T-helper 1 cell treated with Interleukin-12 subunit alpha and Interleukin-12 subunit beta and Interleukin-4 antibody, amounts not matched to agents 30 ng/mL and 1 ng/mL, for 36 hours (primary cell): Measurements from ENCODE around the gene PTPRN2. TPM values are rescaled to one million over a fixed set of nuclear protein-coding genes. Genes with fewer than 3 reads are reported as not detected.

Experiments used
- intact Hi-C: fragments of 100-400 bp; cut with micrococcal nuclease; formaldehyde crosslinking; loops from one replicate; pipeline ENCODE4 v1.15.1; 2024
- total RNA-seq: library from RNA; stranded (reverse); gene quantifications from 2 replicates; pipeline ENCODE4 v1.2.3, GENCODE V29; 2022

PTPRN2 gene
- total RNA-seq, 1 donor from 2014 or later, result 2.9 TPM

GRCh38 chr7:157612664-157613561 lies 974.7 kb downstream of the PTPRN2 start:
- intact Hi-C loops, result loop anchor here (2.0 to 5.0 kb wide), 3 partner anchors 44 to 180 kb away; no protein-coding TSS in a partner anchor

- intact Hi-C loops, result loop anchor here (2.0 to 5.0 kb wide), 3 partner anchors 43 to 179 kb away; no protein-coding TSS in a partner anchor
These were observed 975.5 kb downstream of the PTPRN2 start for GRCh38 chr7:157612009-157612663.

GRCh38 chr7:157611341-157611740 lies 976.3 kb downstream of the PTPRN2 start:
- intact Hi-C loops, result loop anchor here (5.0 kb wide), 1 partner anchor 119 kb away; no protein-coding TSS in a partner anchor

- intact Hi-C loops, result loop anchor here (5.0 kb wide), 1 partner anchor 118 kb away; no protein-coding TSS in a partner anchor
These were observed 976.8 kb downstream of the PTPRN2 start for GRCh38 chr7:157610671-157611295.

GRCh38 chr7:157609932-157610640 lies 977.5 kb downstream of the PTPRN2 start:
- intact Hi-C loops, result loop anchor here (5.0 kb wide), 1 partner anchor 118 kb away; no protein-coding TSS in a partner anchor

- intact Hi-C loops, result no loop called here
These were observed 978.1 kb downstream of the PTPRN2 start for GRCh38 chr7:157609516-157609915.

GRCh38 chr7:157607218-157607617 lies 980.4 kb downstream of the PTPRN2 start:
- intact Hi-C loops, result no loop called here

- intact Hi-C loops, result no loop called here
These were observed 981.5 kb downstream of the PTPRN2 start for GRCh38 chr7:157606140-157606539.

- intact Hi-C loops, result no loop called here
These were observed 982.0 kb downstream of the PTPRN2 start for GRCh38 chr7:157605638-157606037.

GRCh38 chr7:157604661-157605381 lies 982.8 kb downstream of the PTPRN2 start:
- intact Hi-C loops, result no loop called here

GRCh38 chr7:157603716-157604115 lies 983.9 kb downstream of the PTPRN2 start:
- intact Hi-C loops, result no loop called here

GRCh38 chr7:157603005-157603404 lies 984.6 kb downstream of the PTPRN2 start:
- intact Hi-C loops, result no loop called here

GRCh38 chr7:157602581-157602980 lies 985.0 kb downstream of the PTPRN2 start:
- intact Hi-C loops, result no loop called here

- intact Hi-C loops, result no loop called here
These were observed 985.5 kb downstream of the PTPRN2 start for GRCh38 chr7:157602156-157602555.

GRCh38 chr7:157601530-157601929 lies 986.1 kb downstream of the PTPRN2 start:
- intact Hi-C loops, result no loop called here

- intact Hi-C loops, result no loop called here
These were observed 988.1 kb downstream of the PTPRN2 start for GRCh38 chr7:157599491-157599890.

GRCh38 chr7:157597562-157597961 lies 990.1 kb downstream of the PTPRN2 start:
- intact Hi-C loops, result no loop called here

GRCh38 chr7:157596881-157597280 lies 990.7 kb downstream of the PTPRN2 start:
- intact Hi-C loops, result no loop called here

- intact Hi-C loops, result no loop called here
These were observed 991.2 kb downstream of the PTPRN2 start for GRCh38 chr7:157596471-157596870.

- intact Hi-C loops, result no loop called here
These were observed 991.6 kb downstream of the PTPRN2 start for GRCh38 chr7:157596026-157596425.
